ENCODE measurements around the gene ZFAND4.
A peak's percentile ranks its signal among the peaks of the same experiment; 100 is the strongest.
"Not testable (repeated sequence)": the region's sequence is repeated elsewhere in the genome, so short reads cannot be mapped to it uniquely, and the experiment has no call there.

The ZFAND4 gene

DNA sequence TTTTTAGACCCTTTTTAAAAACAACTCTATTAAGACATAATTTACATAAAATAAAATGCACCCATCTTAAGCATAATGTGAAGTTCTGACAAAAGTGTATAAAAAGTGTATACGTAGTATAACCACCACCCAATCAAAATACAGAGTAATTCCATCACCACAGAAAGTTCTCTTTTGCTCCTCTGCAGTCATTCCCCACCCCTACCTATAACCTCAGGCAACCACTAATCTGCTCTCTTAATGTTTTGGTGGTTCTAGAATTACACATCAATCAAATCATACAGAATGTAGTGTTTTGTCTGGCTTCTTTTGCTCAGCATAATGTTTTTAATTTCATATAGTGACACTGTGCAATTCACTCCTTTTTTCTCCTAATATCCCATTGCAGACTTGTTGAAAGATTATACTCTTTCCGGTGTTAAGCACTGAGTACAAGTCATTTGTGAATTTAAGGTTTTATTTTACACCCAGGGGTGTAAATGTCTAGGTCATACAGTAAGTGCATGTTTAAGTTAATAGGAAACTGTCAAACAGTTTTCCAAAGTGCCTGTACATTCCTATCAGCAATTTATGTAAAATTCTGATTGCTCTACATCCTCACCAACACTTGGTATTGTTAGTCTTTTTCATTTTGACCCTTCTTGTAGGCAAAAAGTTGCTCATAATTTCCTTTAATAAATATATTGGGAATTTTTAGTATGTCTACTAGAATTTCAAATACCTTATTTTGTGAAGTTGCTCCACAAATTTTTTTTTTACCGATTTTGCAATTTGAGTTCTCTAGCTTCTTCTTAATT lies 86.3 kb downstream of the ZFAND4 start:
- DNase-seq, result peak; percentile 10

GRCh38 chr10:45585131-45585530 lies 87.4 kb downstream of the ZFAND4 start:
- DNase-seq, result no peak

DNA sequence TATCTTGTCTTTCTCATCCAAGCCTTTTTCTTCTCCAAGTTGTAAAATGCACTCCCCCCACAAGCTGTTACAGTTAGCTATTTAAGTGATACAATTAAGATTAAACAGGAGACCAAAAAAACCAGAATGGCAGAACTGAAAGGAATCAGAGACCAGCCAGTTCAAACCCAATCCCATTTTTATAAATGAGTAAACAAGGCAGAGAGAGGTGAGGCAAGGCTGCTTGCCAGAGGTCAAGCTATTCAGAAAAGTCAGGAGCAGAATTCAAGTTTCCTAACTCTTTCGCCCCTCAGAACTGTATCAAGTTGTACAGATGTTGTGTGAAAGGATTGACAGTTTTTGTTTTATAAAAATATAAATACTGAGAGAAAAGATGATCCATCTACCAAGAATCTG lies 90.2 kb downstream of the ZFAND4 start:
- no peak for DNase-seq

DNA sequence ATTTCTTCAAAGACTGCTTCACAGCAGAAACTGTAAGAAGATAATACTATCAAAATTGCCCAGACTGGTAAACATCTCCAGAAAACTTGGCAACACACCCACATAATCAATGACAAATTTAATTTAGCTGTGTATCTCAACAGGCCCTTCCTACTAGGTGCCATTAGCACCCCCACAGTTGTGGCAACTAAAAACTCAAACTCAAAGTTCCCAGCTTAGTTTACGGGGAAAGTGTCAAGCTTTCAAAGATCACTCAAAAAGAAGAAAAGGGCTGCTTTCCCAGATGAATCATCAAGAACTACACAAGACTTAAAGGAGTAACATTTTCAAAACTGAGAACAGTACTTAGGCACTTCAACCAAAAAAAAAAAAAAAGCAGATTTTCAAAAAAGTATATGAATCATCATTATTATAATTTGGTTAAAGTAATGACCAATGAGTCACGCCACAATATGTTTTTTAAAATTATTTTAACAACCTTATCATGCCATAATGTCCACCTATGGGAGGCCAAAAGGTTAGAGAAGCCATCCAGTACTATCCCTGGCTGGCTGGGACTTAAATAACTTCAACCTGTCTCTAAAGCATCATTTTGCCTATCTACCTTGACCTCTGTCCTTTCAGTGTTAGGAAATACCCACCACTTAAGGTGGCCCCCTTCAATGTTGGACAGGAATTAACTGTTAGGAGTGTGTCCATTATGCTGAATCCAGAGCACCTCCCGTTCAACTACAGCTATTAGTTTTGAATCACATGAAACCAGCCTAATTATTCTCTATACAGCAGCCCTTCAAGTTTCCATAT lies 90.8 kb downstream of the ZFAND4 start:
- peak; percentile 46 for DNase-seq

GRCh38 chr10:45581216-45581549 lies 91.4 kb downstream of the ZFAND4 start:
- DNase-seq, result peak; percentile 26

DNA sequence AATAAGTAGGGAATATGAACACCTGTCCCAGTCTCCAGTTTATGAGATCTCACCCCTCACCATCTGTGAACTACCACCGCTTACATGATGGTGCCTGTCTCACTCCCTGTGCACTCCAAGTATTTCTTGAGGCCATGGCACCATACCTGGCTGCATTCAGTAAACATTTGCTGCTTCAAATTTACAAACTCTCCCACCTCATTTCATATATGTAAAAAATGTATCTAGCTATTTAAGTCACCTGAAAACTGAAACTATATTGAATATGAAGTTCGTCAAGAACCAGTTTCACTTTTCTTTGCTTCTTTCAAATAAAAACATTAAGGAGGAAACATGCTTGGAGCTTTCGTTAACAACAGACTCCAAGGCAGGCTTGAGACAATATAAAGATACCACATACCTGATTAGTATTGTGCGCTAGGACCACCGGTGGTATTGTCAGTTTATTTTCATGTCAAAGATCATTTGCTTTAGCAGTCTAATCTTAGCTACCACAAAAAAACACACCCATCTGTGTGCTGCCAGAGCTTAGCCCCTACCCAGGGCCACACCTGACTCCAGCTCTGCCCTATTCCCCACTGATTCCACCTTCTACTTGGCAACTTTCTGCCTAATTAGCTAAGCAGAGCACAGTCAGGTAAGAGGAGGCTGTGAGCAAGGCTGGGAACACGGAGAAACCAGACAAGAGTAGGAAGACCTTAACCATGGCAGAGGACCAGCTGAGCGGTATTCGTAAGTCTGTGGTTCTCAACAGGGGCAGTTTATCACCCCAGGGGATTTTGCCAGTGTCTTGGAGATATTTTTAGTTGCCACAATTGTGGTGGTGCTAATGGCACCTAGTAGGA lies 92.0 kb downstream of the ZFAND4 start:
- peak; percentile 11 for DNase-seq

DNA sequence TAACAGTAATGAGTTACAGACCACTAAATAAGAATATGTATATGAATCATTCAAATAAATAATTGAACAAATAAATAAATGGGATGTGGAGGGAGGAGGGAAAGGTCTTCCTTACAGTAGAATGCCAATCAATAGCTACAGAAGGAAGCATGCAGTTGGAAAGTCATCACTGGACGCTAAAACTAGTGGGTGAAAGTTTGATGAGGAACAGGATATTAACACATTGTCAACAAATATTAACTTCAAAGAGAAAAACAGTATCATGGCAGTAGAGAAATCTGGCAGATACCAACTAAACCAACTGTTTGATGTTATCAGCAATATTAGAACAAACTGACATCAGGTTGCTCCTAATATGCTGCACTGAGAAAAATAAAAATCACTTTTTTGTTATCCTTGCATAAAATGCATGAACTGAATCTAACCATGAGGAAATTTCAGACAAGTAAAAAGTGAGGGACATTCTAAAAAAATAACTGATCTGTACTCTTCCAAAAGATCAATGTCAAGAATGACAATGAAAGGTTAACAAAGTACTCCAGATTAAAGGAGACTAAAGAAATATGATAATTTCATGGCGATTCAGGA lies 94.1 kb downstream of the ZFAND4 start:
- DNase-seq, result no peak

DNA sequence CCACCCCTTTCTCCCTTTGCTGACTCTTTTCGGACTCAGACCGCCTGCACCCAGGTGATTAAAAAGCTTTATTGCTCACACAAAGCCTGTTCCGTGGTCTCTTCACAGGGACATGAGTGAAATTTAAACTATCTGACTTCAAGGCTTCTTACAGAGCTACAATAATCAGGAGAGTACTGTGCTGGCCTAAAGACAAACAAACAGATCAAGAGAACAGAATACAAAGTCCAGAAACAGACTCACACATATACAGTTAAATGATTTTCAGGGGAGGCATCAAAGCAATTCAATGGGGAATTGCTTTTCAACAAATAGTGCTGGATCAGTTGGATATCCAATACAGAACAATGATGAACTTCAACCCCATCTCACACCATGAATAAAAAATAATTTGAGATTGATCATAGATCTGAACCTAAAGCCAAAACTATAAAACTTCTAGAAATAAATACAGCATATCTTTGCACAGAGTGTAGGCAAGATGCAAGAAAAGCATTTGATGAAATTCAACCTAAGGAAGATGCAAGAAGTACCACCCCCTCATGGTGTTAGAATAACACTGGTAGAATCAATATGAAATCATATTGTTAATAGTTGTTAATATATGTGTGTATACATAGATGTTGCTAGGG lies 96.5 kb downstream of the ZFAND4 start:
- no peak for DNase-seq

- not testable (repeated sequence) for DNase-seq
These were observed 97.4 kb downstream of the ZFAND4 start for GRCh38 chr10:45575032-45575761.

GRCh38 chr10:45569471-45569870 lies 103.1 kb downstream of the ZFAND4 start:
- no peak for DNase-seq

DNA sequence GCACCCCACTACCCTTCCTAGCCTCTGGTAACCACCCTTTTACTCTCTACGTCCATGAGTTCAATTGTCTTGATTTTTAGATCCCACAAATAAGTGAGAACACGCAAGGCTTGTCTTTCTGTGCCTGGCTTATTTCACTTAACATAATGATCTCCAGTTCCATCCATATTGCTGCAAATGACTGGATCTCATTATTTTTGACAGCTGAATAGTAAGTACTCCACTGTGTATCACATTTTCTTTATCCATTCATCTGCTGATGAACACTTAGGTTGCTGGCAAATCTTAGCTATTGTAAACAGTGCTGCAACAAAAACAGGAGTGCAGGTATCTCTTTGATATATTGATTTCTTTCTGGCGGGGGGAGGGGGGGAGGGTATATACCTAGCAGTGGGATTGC lies 106.2 kb downstream of the ZFAND4 start:
- no peak for DNase-seq
